Heart right ventricle (tissue), 16 donors: ENCODE results near the gene MCUR1. TPM values are rescaled to one million over a fixed set of nuclear protein-coding genes. Genes with fewer than 3 reads are reported as not detected.

Source experiments
- ATAC-seq, 8 donors: fragments of 200-7000 bp; cut with Tn5 transposase; one replicate each; pipeline ENCODE4 v1.9.1; 2020; ENCODE audit warnings: mild to moderate bottlenecking in 8 of 8, moderate library complexity in 8 of 8, moderate number of reproducible peaks in 1 of 8
- DNase-seq, 2 donors: peaks; one replicate each; pipeline ENCODE4 v3.0.0-alpha.2; 2020
- H3K27ac ChIP-seq, 10 donors: fragments of 200-600 bp; sonication (generic) in 2 of 10; one replicate each; pipeline versions ENCODE4 v1.5.0 to v1.8.0; 2020 to 2022; ENCODE audit warnings: mild to moderate bottlenecking in 3 of 10
- H3K27me3 ChIP-seq, 7 donors: fragments of 200-600 bp; one replicate each; pipeline ENCODE4 v1.8.0; 2021 to 2022; ENCODE audit warnings: mild to moderate bottlenecking in 2 of 7
- H3K36me3 ChIP-seq, 9 donors: fragments of 200-600 bp; sonication (generic) in 1 of 9; one replicate each; pipeline versions ENCODE4 v1.5.0 to v1.8.0; 2020 to 2022; ENCODE audit warnings: mild to moderate bottlenecking in 2 of 9
- H3K4me1 ChIP-seq, 9 donors: fragments of 200-600 bp; sonication (generic) in 1 of 9; one replicate each; pipeline versions ENCODE4 v1.5.0 to v1.8.0; 2020 to 2022; ENCODE audit warnings: mild to moderate bottlenecking in 4 of 9
- H3K4me3 ChIP-seq, 10 donors: fragments of 200-600 bp; sonication (generic) in 2 of 10; one replicate each; pipeline versions ENCODE4 v1.5.0 to v1.8.0; 2020 to 2022; ENCODE audit warnings: mild to moderate bottlenecking in 7 of 10, moderate library complexity in 2 of 10
- H3K9me3 ChIP-seq, 11 donors: fragments of 200-600 bp in 10 of 11; sonication (generic) in 2 of 11; one replicate each; pipeline versions ENCODE4 v1.5.0 to v1.8.0; 2013 to 2022; ENCODE audit warnings: mild to moderate bottlenecking in 2 of 11, control low read depth in 1 of 11, moderate library complexity in 1 of 11
- CTCF ChIP-seq, 9 donors: fragments of 200-600 bp; sonication (generic) in 2 of 9; IDR thresholded peaks; one replicate each; pipeline versions ENCODE4 v1.5.0 to v1.8.0; 2021 to 2022; ENCODE audit warnings: antibody characterized with exemption in 9 of 9, mild to moderate bottlenecking in 5 of 9, moderate library complexity in 1 of 9
- WGBS, 2 donors: extraction: QIAGEN DNeasy Blood & Tissue Kit; methylation state at CpG; one replicate each; pipeline ENCODE4 v1.1.7; 2013; ENCODE audit warnings: inconsistent platforms in 1 of 2; 5-methylcytosine and 5-hydroxymethylcytosine counted together
- intact Hi-C, 10 donors: fragments of 100-400 bp; cut with DNase I; formaldehyde crosslinking; loops; one replicate each; pipeline versions ENCODE4 v1.11.1 to v1.14.2; 2022
- polyA plus RNA-seq, 2 donors: library from polyadenylated mRNA; stranded (reverse); fragments of 200-250 nt; gene quantifications; one replicate each; pipeline ENCODE4 v1.2.3, GENCODE V29; 2013
- total RNA-seq, 10 donors: library from RNA; stranded (reverse); fragmentation: NEBNext Ultra II Directional in 3 of 10; extraction: Animal tissue kit (Norgen Biotek cat#: 25700) in 3 of 10; gene quantifications; one replicate each; pipeline versions ENCODE4 v1.2.1 to v1.2.4, GENCODE V29; 2021 to 2023
- donor health status: Arrhythmogenic right ventricular cardiomyopathy.
- donor health status: ischemic (EF 13 %, LVEDD 7.1; RV severe dilation, severe dysfunction).
- donor health status: healthy with polysubstance abuse.
- donor health status: DM: no; HTN: yes; CAD: no.
- donor health status: DM: no; HTN: no; CAD: no.
- donor health status: ischemic (EF 25% LVEDD 6.9; RV normal size, moderate dysfunction).
- donor health status: ischemic (EF 25% LVEDD 5.7; RV mildly dilated, moderate dysfunction).
- donor health status: healthy.
- donor health status: DM: yes; HTN: yes; CAD: no.
- donor health status: Ischemic cardiomyopathy.
- donor health status: ischemic (EF 35%, LVEDD 5.7; RV mildly dilated, moderate dysfunction).
- donor health status: nonischemic (EF 11% LVEDD 7.7; RV severe dilation, severe dysfunction).
- donor health status: DM: yes; HTN: yes; CAD: no.
- donor health status: PGD.
- donor health status: ischemic (EF 29% LVEDD 5.4; RV normal size, mild dysfunction).
- donor health status: nonischemic (EF 23%, LVEDD 6.1; RV moderate dilation, normal function).

The MCUR1 gene
- total and polyA plus RNA-seq, 12 donors, result 17.2 to 81.6 (median 32.7) TPM

GRCh38 chr6:13761361-13762036 lies 52.9 kb downstream of the MCUR1 start:
- Histone ChIP-seq H3K4me1 (peaks cover 0 to 38% (median 14%) of the 10 kb centered on the region in 9 donors), H3K27ac (peak overlapping the region in 3 of 10 donors; percentile 5 to 23 (median 12)), H3K36me3 (no peaks in the 10 kb centered on the region), H3K9me3 (peaks cover 0 to 9% (median 0%) of the 10 kb centered on the region in 11 donors), H3K27me3 (no peaks in the 10 kb centered on the region), H3K4me3 (no peak overlapping the region)
- TF ChIP-seq CTCF (IDR thresholded peaks at IDR 0.05), result no peak
- 64 to 79% methylated on average over 6 of the region's 6 CpGs for WGBS, 2 donors
- intact Hi-C loops, result loop anchor here in 2 of 10 donors (5.0 to 10.0 kb wide), 3 partner anchors 47 to 147 kb away; partner anchors contain the start of genes RANBP9 (in 2 of the 2) and NOL7 (in 1 of the 2)
- ATAC-seq (no peak), DNase-seq (no peak)

GRCh38 chr6:13760307-13761304 lies 53.8 kb downstream of the MCUR1 start:
- peak in 1 of 2 donors; percentile 28 for DNase-seq
- Histone ChIP-seq H3K36me3 (no peaks in the 10 kb centered on the region), H3K9me3 (peaks cover 0 to 9% (median 0%) of the 10 kb centered on the region in 11 donors), H3K27me3 (no peaks in the 10 kb centered on the region), H3K4me3 (no peak overlapping the region), H3K4me1 (peaks cover 0 to 34% (median 10%) of the 10 kb centered on the region in 9 donors), H3K27ac (peak overlapping the region in 1 of 10 donors; percentile 12)
- TF ChIP-seq CTCF (IDR thresholded peaks at IDR 0.05), result no peak
- intact Hi-C loops, result loop anchor here in 2 of 10 donors (5.0 to 10.0 kb wide), 3 partner anchors 46 to 146 kb away; partner anchors contain the start of genes RANBP9 (in 2 of the 2) and NOL7 (in 1 of the 2)
- WGBS, 2 donors, result 59 to 65% methylated on average over 11 of the region's 11 CpGs
- peak; percentile 62 to 86 (median 82) for ATAC-seq

GRCh38 chr6:13759025-13759424 lies 55.3 kb downstream of the MCUR1 start:
- intact Hi-C loops, result no loop called here
- H3K27ac ChIP-seq, result no peak overlapping the region
- ATAC-seq, result no peak
- no peaks in the 10 kb centered on the region for H3K36me3 ChIP-seq
- no peak overlapping the region for H3K4me3 ChIP-seq
- no peaks in the 10 kb centered on the region for H3K27me3 ChIP-seq
- H3K4me1 ChIP-seq, result peaks cover 0 to 34% (median 10%) of the 10 kb centered on the region in 9 donors
- DNase-seq, result no peak
- H3K9me3 ChIP-seq, result peaks cover 0 to 3% (median 0%) of the 10 kb centered on the region in 11 donors
- TF ChIP-seq CTCF (IDR thresholded peaks at IDR 0.05), result no peak
- WGBS, 2 donors, result 97% methylated on average over 6 of the region's 6 CpGs

- intact Hi-C loops, result no loop called here
- 88 to 91% methylated on average over 2 of the region's 2 CpGs for WGBS, 2 donors
- no peak overlapping the region for H3K27ac ChIP-seq
These were observed 59.7 kb downstream of the MCUR1 start for GRCh38 chr6:13754644-13755043.

More at GRCh38 chr6:13754644-13755043, 59.7 kb downstream of the MCUR1 start:
- H3K27me3 ChIP-seq, result no peaks in the 10 kb centered on the region
- H3K36me3 ChIP-seq, result no peaks in the 10 kb centered on the region
- H3K4me3 ChIP-seq, result no peak overlapping the region
- no peaks in the 10 kb centered on the region for H3K9me3 ChIP-seq
- DNase-seq (no peak), ATAC-seq (no peak)
- no peak for TF ChIP-seq CTCF (IDR thresholded peaks at IDR 0.05)
- peaks cover 0 to 3% (median 0%) of the 10 kb centered on the region in 9 donors for H3K4me1 ChIP-seq
